Measurements from ENCODE around the gene KCNJ9. TPM values are rescaled to one million over a fixed set of nuclear protein-coding genes. Genes with fewer than 3 reads are reported as not detected.

Gene KCNJ9
- total and polyA plus RNA-seq, 2 experiments from 2014 or later: 0.24 to 0.34 TPM

- Histone ChIP-seq H3K4me1 (ENCODE audit: insufficient read depth) (no peaks in the 10 kb centered on the region), H3K4me2 (no peak overlapping the region), H4K20me1 (replicated peaks; ENCODE audit: insufficient read depth) (no peaks in the 10 kb centered on the region), H2AFZ (no peak overlapping the region), H3K79me2 (replicated peaks; ENCODE audit: insufficient read depth) (no peaks in the 10 kb centered on the region), H3K9me2 (ENCODE audit: insufficient read depth) (no peaks in the 10 kb centered on the region), H3K4me3 (no peak overlapping the region), H3F3A (replicated peaks; ENCODE audit: low read depth) (no peaks in the 10 kb centered on the region), H3K27ac (ENCODE audit: low read depth) (no peak overlapping the region), H3K36me3 (ENCODE audit: insufficient read depth) (no peaks in the 10 kb centered on the region), H3K27me3 (ENCODE audit: insufficient read depth) (no peaks in the 10 kb centered on the region)
- no peak overlapping the region for H3K27ac Mint-ChIP-seq
- peaks cover 1% of the 10 kb centered on the region for H3K27me3 Mint-ChIP-seq (ENCODE audit: insufficient read depth, low read depth, poor library complexity)
- H3K4me1 Mint-ChIP-seq: peaks cover 10% of the 10 kb centered on the region
- no peak for DNase-seq (ENCODE audit: low spot score)
- TF ChIP-seq CREB1 (CRISPR knock-in tag; IDR thresholded peaks at IDR 0.05; ENCODE audit: low read depth): no peak
- TF ChIP-seq ZNF114 (CRISPR knock-in tag; IDR thresholded peaks at IDR 0.05): no peak
- TF ChIP-seq NANOG (IDR thresholded peaks at IDR 0.05; ENCODE audit: borderline replicate concordance): no peak
- TF ChIP-seq ZNF462 (CRISPR knock-in tag; IDR thresholded peaks at IDR 0.05): no peak
- no peak overlapping the region for H3K4me3 Mint-ChIP-seq
- H3K36me3 Mint-ChIP-seq (ENCODE audit: low read depth): peaks cover 85% of the 10 kb centered on the region
- no peak for ATAC-seq
- no peaks in the 10 kb centered on the region for H3K9me3 Mint-ChIP-seq
Observed at GRCh38 chr1:160129046-160129445, 47.7 kb downstream of the KCNJ9 start.

DNA sequence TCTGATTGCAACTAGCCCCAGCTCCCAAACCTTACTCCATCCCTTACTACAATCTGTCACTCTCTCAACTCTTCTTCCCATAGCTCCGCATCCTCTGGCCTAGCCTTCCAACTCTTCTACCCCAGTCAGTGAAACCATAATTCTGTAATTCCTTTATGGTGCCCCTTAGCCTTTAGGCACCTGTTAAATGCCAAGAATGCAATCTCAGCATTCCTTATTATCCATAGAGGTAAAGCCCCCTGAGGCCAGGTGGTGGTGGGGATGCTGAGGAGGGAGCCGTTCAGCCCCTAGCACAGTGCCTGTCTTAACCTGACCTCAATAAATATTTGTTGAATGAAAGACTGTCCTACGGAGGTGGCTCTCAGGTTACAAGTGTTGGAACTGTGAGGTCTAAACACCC, 48.2 kb downstream of the KCNJ9 start:
- peaks cover 1% of the 10 kb centered on the region for H3K27me3 Mint-ChIP-seq (ENCODE audit: insufficient read depth, low read depth, poor library complexity)
- H4K20me1 ChIP-seq (replicated peaks; ENCODE audit: insufficient read depth): no peaks in the 10 kb centered on the region
- no peaks in the 10 kb centered on the region for H3F3A ChIP-seq (replicated peaks; ENCODE audit: low read depth)
- no peaks in the 10 kb centered on the region for H3K79me2 ChIP-seq (replicated peaks; ENCODE audit: insufficient read depth)
- no peak overlapping the region for H2AFZ ChIP-seq
- ATAC-seq: no peak
- no peak overlapping the region for H3K27ac ChIP-seq (ENCODE audit: low read depth)
- H3K27ac Mint-ChIP-seq: no peak overlapping the region
- DNase-seq (ENCODE audit: low spot score): no peak
- no peak overlapping the region for H3K4me2 ChIP-seq
- peaks cover 5% of the 10 kb centered on the region for H3K4me1 Mint-ChIP-seq
- H3K36me3 ChIP-seq (ENCODE audit: insufficient read depth): no peaks in the 10 kb centered on the region
- no peak overlapping the region for H3K4me3 ChIP-seq
- H3K36me3 Mint-ChIP-seq (ENCODE audit: low read depth): peaks cover 82% of the 10 kb centered on the region
- H3K27me3 ChIP-seq (ENCODE audit: insufficient read depth): no peaks in the 10 kb centered on the region
- no peaks in the 10 kb centered on the region for H3K4me1 ChIP-seq (ENCODE audit: insufficient read depth)
- no peak overlapping the region for H3K4me3 Mint-ChIP-seq
- no peaks in the 10 kb centered on the region for H3K9me2 ChIP-seq (ENCODE audit: insufficient read depth)
- no peaks in the 10 kb centered on the region for H3K9me3 Mint-ChIP-seq
- TF ChIP-seq REST (IDR thresholded peaks at IDR 0.05; ENCODE audit: unreplicated experiment) (no peak), CTCF (conservative IDR thresholded peaks at IDR 0.05; ENCODE audit: low read depth in 2 of 2) (no peak), POLR2AphosphoS5 (IDR thresholded peaks at IDR 0.05; ENCODE audit: low read depth) (no peak), EZH2phosphoT487 (IDR thresholded peaks at IDR 0.05; ENCODE audit: unreplicated experiment) (no peak), JUNB (IDR thresholded peaks at IDR 0.05; ENCODE audit: unreplicated experiment) (no peak), CREB1 (CRISPR knock-in tag; IDR thresholded peaks at IDR 0.05; ENCODE audit: low read depth) (no peak), EZH2 (IDR thresholded peaks at IDR 0.05; ENCODE audit: low read depth, unreplicated experiment) (no peak), ZNF331 (CRISPR knock-in tag; IDR thresholded peaks at IDR 0.05; ENCODE audit: low read depth) (no peak)
